ENCODE measurements around the gene MYO15B.

- TF ChIP-seq CTCF (IDR thresholded peaks at IDR 0.05) (no peak), SIN3A (IDR thresholded peaks at IDR 0.05; ENCODE audit: borderline replicate concordance, insufficient read depth, low read depth, low read length) (no peak), POLR2AphosphoS5 (IDR thresholded peaks at IDR 0.05; ENCODE audit: low read depth, low read length) (no peak), TCF7L2 (IDR thresholded peaks at IDR 0.05; ENCODE audit: low read depth, low read length) (no peak), REST (IDR thresholded peaks at IDR 0.05; ENCODE audit: insufficient read depth in 1 of 2, low read depth in 2 of 2, low read length in 1 of 2) (no peak)
These were observed 12.4 kb upstream of the MYO15B start for GRCh38 chr17:75575197-75575596.

All from Panc1 (cell line).